Adrenal gland (tissue), 5 donors: Measurements from ENCODE around the gene LAMA2.

Experiments used
- POLR2A ChIP-seq, 2 donors: fragments of 450-650 bp; IDR thresholded peaks; one replicate each; pipeline ENCODE4 v1.6.1; 2017; ENCODE audit warnings: antibody characterized with exemption in 2 of 2, mild to moderate bottlenecking in 2 of 2, moderate library complexity in 1 of 2
- TF ChIP-seq, protein P1 (sequence below), 6 experiments: fragments of 450-650 bp in 4 of 6; fragments of 200-600 bp in 2 of 6; sonication (generic) in 1 of 6; IDR thresholded peaks; 1 replicate in 5 of 6; 2 replicates in 1 of 6; pipeline versions ENCODE4 v1.5.1 to v1.8.0; 2016 to 2021; ENCODE audit warnings: antibody characterized with exemption in 6 of 6, mild to moderate bottlenecking in 2 of 6, moderate library complexity in 1 of 6
- donor health status: DM: no; HTN: no; CAD: no.

DNA sequence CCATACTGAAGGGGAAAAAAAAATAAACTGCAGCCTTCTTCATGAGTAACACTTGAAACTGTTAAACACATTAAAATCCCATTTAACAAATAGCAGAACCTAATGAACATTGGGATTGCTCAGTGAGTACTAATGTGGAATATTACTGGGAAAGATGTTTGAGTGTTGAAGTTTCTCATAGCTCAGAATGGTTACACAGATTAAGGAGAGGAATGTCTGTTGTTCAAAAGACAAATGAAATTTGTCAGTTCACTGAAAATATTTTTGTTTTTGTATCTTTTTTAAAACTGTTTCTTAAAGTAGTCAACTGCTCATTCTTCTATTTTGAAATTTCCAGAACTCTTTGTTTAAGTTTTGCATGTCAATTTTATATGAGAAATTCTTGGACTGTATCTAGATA, 374.3 kb downstream of the LAMA2 start:
- no peak for TF ChIP-seq POLR2A (IDR thresholded peaks at IDR 0.05)
- TF ChIP-seq, protein P1, sequence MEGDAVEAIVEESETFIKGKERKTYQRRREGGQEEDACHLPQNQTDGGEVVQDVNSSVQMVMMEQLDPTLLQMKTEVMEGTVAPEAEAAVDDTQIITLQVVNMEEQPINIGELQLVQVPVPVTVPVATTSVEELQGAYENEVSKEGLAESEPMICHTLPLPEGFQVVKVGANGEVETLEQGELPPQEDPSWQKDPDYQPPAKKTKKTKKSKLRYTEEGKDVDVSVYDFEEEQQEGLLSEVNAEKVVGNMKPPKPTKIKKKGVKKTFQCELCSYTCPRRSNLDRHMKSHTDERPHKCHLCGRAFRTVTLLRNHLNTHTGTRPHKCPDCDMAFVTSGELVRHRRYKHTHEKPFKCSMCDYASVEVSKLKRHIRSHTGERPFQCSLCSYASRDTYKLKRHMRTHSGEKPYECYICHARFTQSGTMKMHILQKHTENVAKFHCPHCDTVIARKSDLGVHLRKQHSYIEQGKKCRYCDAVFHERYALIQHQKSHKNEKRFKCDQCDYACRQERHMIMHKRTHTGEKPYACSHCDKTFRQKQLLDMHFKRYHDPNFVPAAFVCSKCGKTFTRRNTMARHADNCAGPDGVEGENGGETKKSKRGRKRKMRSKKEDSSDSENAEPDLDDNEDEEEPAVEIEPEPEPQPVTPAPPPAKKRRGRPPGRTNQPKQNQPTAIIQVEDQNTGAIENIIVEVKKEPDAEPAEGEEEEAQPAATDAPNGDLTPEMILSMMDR (IDR thresholded peaks at IDR 0.05): no peak
